Keratinocyte (primary cell): ENCODE data around the gene CRIM1.
"Not testable (repeated sequence)": the region's sequence is repeated elsewhere in the genome, so short reads cannot be mapped to it uniquely, and the experiment has no call there.

ENCODE experiments used
- CTCF ChIP-seq, 3 experiments: IDR thresholded peaks in 1 of 3; conservative IDR thresholded peaks in 1 of 3; optimal IDR thresholded peaks in 1 of 3; 2 replicates in 2 of 3; 3 replicates in 1 of 3; pipeline versions ENCODE3 to v1.5.1; 2011; ENCODE audit warnings: low read length in 3 of 3, mild to moderate bottlenecking in 3 of 3, moderate library complexity in 2 of 3, control low read depth in 1 of 3, inconsistent platforms in 1 of 3; ENCODE audit not compliant: insufficient read depth in 2 of 3; ENCODE audit errors: extremely low read depth in 1 of 3
- EZH2 ChIP-seq: IDR thresholded peaks from one replicate; pipeline ENCODE4 v1.6.1; 2012; ENCODE audit warnings: inconsistent platforms, mild to moderate bottlenecking, low read length, moderate library complexity

DNA sequence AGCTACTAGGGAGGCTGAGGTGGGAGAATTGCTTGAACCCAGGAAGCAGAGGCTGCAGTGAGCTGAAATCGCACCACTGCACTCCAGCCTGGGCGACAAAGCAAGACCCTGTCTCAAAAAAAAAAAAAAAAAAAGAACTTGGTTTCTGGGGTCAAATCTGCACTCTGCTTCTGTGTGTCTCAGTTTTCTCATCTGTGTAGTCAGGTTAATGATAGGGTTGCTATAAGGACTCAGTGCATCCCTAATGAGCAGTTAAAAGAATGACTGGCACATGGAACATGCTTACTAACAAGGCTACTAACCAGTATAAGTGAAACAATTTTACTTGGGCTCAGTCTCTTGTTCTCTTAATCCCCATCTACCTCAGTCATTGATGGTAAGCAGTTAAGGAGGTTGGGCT, 7.5 kb downstream of the CRIM1 start:
- not testable (repeated sequence) for TF ChIP-seq CTCF (optimal IDR thresholded peaks at IDR 0.05 in 1 of 3, IDR thresholded peaks at IDR 0.05 in 1 of 3, conservative IDR thresholded peaks at IDR 0.05 in 1 of 3; ENCODE audit: extremely low read depth in 1 of 3, insufficient read depth in 2 of 3, low read length in 3 of 3); EZH2
